PC-9 (cell line): ENCODE data around the gene CD53.

Source experiments
- CTCF ChIP-seq: fragments of 200-600 bp; sonication (generic); conservative IDR thresholded peaks from 2 replicates; pipeline ENCODE4 v1.6.1; 2017; ENCODE audit warnings: mixed run types, antibody characterized with exemption, mild to moderate bottlenecking, moderate library complexity
- EZH2 ChIP-seq: fragments of 200-600 bp; sonication (generic); IDR thresholded peaks from 2 replicates; pipeline ENCODE4 v1.8.0; 2017; ENCODE audit warnings: antibody characterized with exemption, low read depth

GRCh38 chr1:110897681-110898080 lies 24.7 kb downstream of the CD53 start:
- TF ChIP-seq CTCF: no peak
- TF ChIP-seq EZH2: no peak
